B cell (primary cell): ENCODE results near the gene ZNF606. TPM values are rescaled to one million over a fixed set of nuclear protein-coding genes. Genes with fewer than 3 reads are reported as not detected.
"Not testable (repeated sequence)": the region's sequence is repeated elsewhere in the genome, so short reads cannot be mapped to it uniquely, and the experiment has no call there.

Experiments
- ATAC-seq: fragments of 200-7000 bp; cut with Tn5 transposase; one replicate; pipeline ENCODE4 v1.10.0; 2021; ENCODE audit warnings: low read depth, mild to moderate bottlenecking, moderate number of reproducible peaks, moderate library complexity
- CTCF ChIA-PET: fragments of 350-600 bp; sonication (Branson Sonifier 250); formaldehyde crosslinking; loops from one replicate; lab custom pipeline; 2021; ENCODE audit warnings: antibody characterized with exemption, inconsistent platforms; lab: Charles Lee
- POLR2A ChIA-PET: fragments of 350-600 bp; sonication (Branson Sonifier 250); formaldehyde crosslinking; loops from one replicate; lab custom pipeline; 2021; ENCODE audit warnings: antibody characterized with exemption; lab: Charles Lee
- DNase-seq: peaks from one replicate; pipeline ENCODE4 v3.0.0; 2013
- H2AFZ ChIP-seq: 2 replicates; pipeline ENCODE4 v1.6.1; 2012; ENCODE audit warnings: mild to moderate bottlenecking, low read depth, low read length; ENCODE audit not compliant: insufficient read depth, poor library complexity, severe bottlenecking
- H3K27ac ChIP-seq, 2 donors: 1 replicate in 1 of 2; 2 replicates in 1 of 2; pipeline ENCODE4 v1.5.1; 2012 to 2013; ENCODE audit warnings: low read length in 2 of 2, mild to moderate bottlenecking in 2 of 2, moderate library complexity in 1 of 2
- H3K27me3 ChIP-seq, 4 experiments: fragments of 200-600 bp in 1 of 4; sonication (generic) in 1 of 4; replicated peaks in 1 of 4; 1 replicate in 2 of 4; 2 replicates in 2 of 4; pipeline versions ENCODE4 v1.6.1 to v1.7.0; 2013 to 2016; ENCODE audit warnings: low read length in 3 of 4, mild to moderate bottlenecking in 2 of 4, mixed read lengths in 1 of 4, moderate library complexity in 1 of 4; ENCODE audit not compliant: insufficient read depth in 4 of 4, control insufficient read depth in 3 of 4; ENCODE audit errors: control extremely low read depth in 1 of 4
- H3K36me3 ChIP-seq, 2 experiments: replicated peaks in 1 of 2; 1 replicate in 1 of 2; 2 replicates in 1 of 2; pipeline versions ENCODE4 v1.6.1 to v1.7.1; 2013; ENCODE audit warnings: low read length in 1 of 2; ENCODE audit not compliant: insufficient read depth in 2 of 2, control insufficient read depth in 1 of 2; ENCODE audit errors: control extremely low read depth in 1 of 2, extremely low read depth in 1 of 2
- H3K4me1 ChIP-seq, 2 donors: fragments of 200-600 bp in 1 of 2; sonication (generic) in 1 of 2; 1 replicate in 1 of 2; 2 replicates in 1 of 2; pipeline versions ENCODE4 v1.5.1 to v1.6.1; 2013 to 2017; ENCODE audit warnings: low read length in 2 of 2; ENCODE audit not compliant: control insufficient read depth in 2 of 2, insufficient read depth in 2 of 2
- H3K4me2 ChIP-seq: replicated peaks from 2 replicates; pipeline ENCODE3; 2012; ENCODE audit warnings: mild to moderate bottlenecking, low read depth, low read length; ENCODE audit not compliant: poor library complexity, severe bottlenecking
- H3K4me3 ChIP-seq, 5 experiments: fragments of 200-600 bp in 1 of 5; sonication (generic) in 1 of 5; 1 replicate in 3 of 5; 2 replicates in 2 of 5; pipeline versions ENCODE4 v1.5.1 to v1.7.0; 2011 to 2016; ENCODE audit warnings: low read length in 4 of 5, mild to moderate bottlenecking in 4 of 5, low read depth in 2 of 5, control low read depth in 1 of 5, moderate library complexity in 1 of 5; ENCODE audit not compliant: insufficient read depth in 1 of 5; ENCODE audit errors: control extremely low read depth in 1 of 5, extremely low read depth in 1 of 5
- H3K79me2 ChIP-seq: fragments of 200-600 bp; sonication (generic); one replicate; pipeline ENCODE4 v1.6.0; 2016; ENCODE audit warnings: low read length; ENCODE audit not compliant: control insufficient read depth, insufficient read depth
- H3K9ac ChIP-seq: fragments of 200-600 bp; sonication (generic); 2 replicates; pipeline ENCODE4 v1.6.1; 2017; ENCODE audit warnings: mild to moderate bottlenecking, low read length, moderate library complexity
- H3K9me3 ChIP-seq, 3 donors: one replicate each; pipeline versions ENCODE4 v1.6.1 to v1.7.1; 2013; ENCODE audit warnings: low read length in 2 of 3; ENCODE audit not compliant: control insufficient read depth in 2 of 3, insufficient read depth in 1 of 3; ENCODE audit errors: control extremely low read depth in 1 of 3
- H4K20me1 ChIP-seq: 2 replicates; pipeline ENCODE4 v1.6.0; 2012; ENCODE audit warnings: mild to moderate bottlenecking, low read length; ENCODE audit not compliant: insufficient read depth, control insufficient read depth, poor library complexity, severe bottlenecking
- H3K27ac Mint-ChIP-seq: one replicate; pipeline ENCODE4 v1.8.0; 2021; ENCODE audit warnings: mixed read lengths
- H3K27me3 Mint-ChIP-seq: one replicate; pipeline ENCODE4 v1.8.0; 2021; ENCODE audit warnings: mixed read lengths
- H3K4me1 Mint-ChIP-seq: one replicate; pipeline ENCODE4 v1.8.0; 2021; ENCODE audit warnings: mixed read lengths
- H3K4me3 Mint-ChIP-seq: one replicate; pipeline ENCODE4 v1.8.0; 2021; ENCODE audit warnings: mixed read lengths
- H3K9me3 Mint-ChIP-seq: one replicate; pipeline ENCODE4 v1.8.0; 2022; ENCODE audit warnings: mixed read lengths; ENCODE audit not compliant: insufficient read depth
- CTCF ChIP-seq: fragments of 200-600 bp; IDR thresholded peaks from one replicate; pipeline ENCODE4 v1.8.0; 2022; ENCODE audit warnings: antibody characterized with exemption, mild to moderate bottlenecking
- EZH2 ChIP-seq: IDR thresholded peaks from 2 replicates; pipeline ENCODE4 v1.6.1; 2012; ENCODE audit warnings: borderline replicate concordance, low read depth, mild to moderate bottlenecking, moderate library complexity, low read length; ENCODE audit not compliant: insufficient read depth, poor library complexity, severe bottlenecking
- WGBS: methylation state at CpG from one replicate; pipeline ENCODE4 v1.1.5; 2013; ENCODE audit warnings: missing lambda C conversion rate; ENCODE audit not compliant: insufficient coverage; 5-methylcytosine and 5-hydroxymethylcytosine counted together
- intact Hi-C: fragments of 100-400 bp; cut with micrococcal nuclease; formaldehyde crosslinking; loops from one replicate; pipeline ENCODE4 v1.10.0; 2022
- polyA plus RNA-seq: library from polyadenylated mRNA; depleted of rRNA; stranded (reverse); fragments of >200 nt; gene quantifications from 2 replicates; pipeline ENCODE4 v1.2.3, GENCODE V29; 2012
- total RNA-seq, 2 donors: library from RNA; stranded (reverse); fragments of 120-200 nt in 1 of 2; gene quantifications; 1 replicate in 1 of 2; 2 replicates in 1 of 2; pipeline versions ENCODE4 v1.2.3 to v1.2.4, GENCODE V29; 2013 to 2022

ZNF606 gene
- total and polyA plus RNA-seq, 2 donors (not counting 1 experiment from before 2014, with no cell fraction given): 11.5 to 48.4 TPM

GRCh38 chr19:58009301-58009665, 6.7 kb upstream of the ZNF606 start:
- peak overlapping the region; percentile 86 for H3K4me3 Mint-ChIP-seq
- ChIA-PET POLR2A (interaction anchor here (0.6 kb wide), 1 partner anchor 69 kb away, joined by 3 read pairs; no protein-coding TSS in a partner anchor), CTCF (no interaction called here)
- peaks cover 18% of the 10 kb centered on the region for H3K4me1 Mint-ChIP-seq
- Histone ChIP-seq H3K9ac (peak overlapping the region; percentile 71), H3K36me3 (peaks cover 1 to 23% of the 10 kb centered on the region in 2 experiments), H3K27me3 (no peaks in the 10 kb centered on the region), H4K20me1 (no peaks in the 10 kb centered on the region), H3K9me3 (peaks cover 0 to 67% (median 47%) of the 10 kb centered on the region in 3 donors), H3K4me1 (peaks cover 4 to 10% of the 10 kb centered on the region in 2 donors), H3K4me3 (peak overlapping the region; percentile 19 to 66 (median 55)), H3K79me2 (peaks cover 4% of the 10 kb centered on the region), H3K27ac (peak overlapping the region in 1 of 2 donors; percentile 84), H2AFZ (peak overlapping the region; percentile 79), H3K4me2 (peak overlapping the region; percentile 89)
- no peak for TF ChIP-seq EZH2
- no peak for TF ChIP-seq CTCF
- DNase-seq (no peak), ATAC-seq (no peak)
- 7% methylated on average over 21 of the region's 21 CpGs for WGBS
- H3K9me3 Mint-ChIP-seq: peaks cover 12% of the 10 kb centered on the region
- no peaks in the 10 kb centered on the region for H3K27me3 Mint-ChIP-seq
- peak overlapping the region; percentile 46 for H3K27ac Mint-ChIP-seq
- intact Hi-C loops: loop anchor here (10.0 kb wide), 1 partner anchor 624 kb away; the partner anchor contains the start of gene ZNF548

- peak overlapping the region; percentile 86 for H3K4me3 Mint-ChIP-seq
- intact Hi-C loops: loop anchor here (10.0 kb wide), 1 partner anchor 624 kb away; the partner anchor contains the start of gene ZNF548
- DNase-seq, H3K9ac ChIP-seq, H3K27me3 Mint-ChIP-seq, H4K20me1 ChIP-seq, CTCF ChIA-PET, H3K79me2 ChIP-seq, ATAC-seq, H2AFZ ChIP-seq, H3K27me3 ChIP-seq, H3K27ac ChIP-seq: not testable (repeated sequence)
- Histone ChIP-seq H3K4me2 (peak overlapping the region; percentile 89), H3K4me3 (peak overlapping the region in 1 of 5 experiments; percentile 55), H3K36me3 (peaks cover 1 to 24% of the 10 kb centered on the region in 2 experiments), H3K9me3 (peaks cover 0 to 71% (median 52%) of the 10 kb centered on the region in 3 donors), H3K4me1 (peaks cover 6 to 14% of the 10 kb centered on the region in 2 donors)
- POLR2A ChIA-PET: interaction anchor here (0.6 kb wide), 1 partner anchor 68 kb away, joined by 3 read pairs; no protein-coding TSS in a partner anchor
- H3K4me1 Mint-ChIP-seq: peaks cover 23% of the 10 kb centered on the region
- H3K27ac Mint-ChIP-seq: peak overlapping the region; percentile 46
- 61% methylated on average over 8 of the region's 10 CpGs for WGBS
- H3K9me3 Mint-ChIP-seq: peaks cover 12% of the 10 kb centered on the region
These were observed 6.3 kb upstream of the ZNF606 start for GRCh38 chr19:58008877-58009276.
